Transverse colon (tissue), 4 donors: ENCODE data around the gene GLRX3.

Experiments
- CTCF ChIP-seq, 5 experiments: fragments of 200-600 bp in 3 of 5; fragments of 450-650 bp in 2 of 5; sonication (generic) in 3 of 5; IDR thresholded peaks; 1 replicate in 2 of 5; 2 replicates in 3 of 5; pipeline ENCODE4 v1.5.1; 2016 to 2017; ENCODE audit warnings: antibody characterized with exemption in 5 of 5, inconsistent platforms in 3 of 5, mild to moderate bottlenecking in 2 of 5, moderate library complexity in 1 of 5
- POLR2A ChIP-seq: fragments of 450-650 bp; IDR thresholded peaks from one replicate; pipeline ENCODE4 v1.6.1; 2016; ENCODE audit warnings: antibody characterized with exemption, mild to moderate bottlenecking, moderate library complexity
- POLR2AphosphoS5 ChIP-seq, 3 donors: sonication (generic); formaldehyde crosslinking; IDR thresholded peaks; one replicate each; pipeline ENCODE4 v1.6.1; 2016; ENCODE audit warnings: antibody characterized with exemption in 3 of 3

- no peak for TF ChIP-seq POLR2AphosphoS5 (IDR thresholded peaks at IDR 0.05)
- no peak for TF ChIP-seq CTCF (IDR thresholded peaks at IDR 0.05)
- no peak for TF ChIP-seq POLR2A
These were observed 56.8 kb downstream of the GLRX3 start for GRCh38 chr10:130193033-130193432.
